Astrocyte of the spinal cord (primary cell): Measurements from ENCODE around the gene FAH.

Experiments used
- DNase-seq: peaks from one replicate; pipeline ENCODE4 v3.0.0; 2011; ENCODE audit warnings: low read depth, low spot score
- H3K4me3 ChIP-seq: 2 replicates; pipeline ENCODE4 v1.5.1; 2011; ENCODE audit warnings: low read depth, mild to moderate bottlenecking, low read length, moderate library complexity
- in situ Hi-C: cut with HindIII; loops from 2 replicates; pipeline ENCODE4 v1.10.0; 2017; ENCODE audit warnings: low sequenced_read_pairs
- TF ChIP-seq, protein P1 (sequence below): IDR thresholded peaks from 2 replicates; pipeline ENCODE4 v1.5.1; 2012; ENCODE audit warnings: low read depth, mild to moderate bottlenecking, low read length, inconsistent platforms

The FAH gene

DNA sequence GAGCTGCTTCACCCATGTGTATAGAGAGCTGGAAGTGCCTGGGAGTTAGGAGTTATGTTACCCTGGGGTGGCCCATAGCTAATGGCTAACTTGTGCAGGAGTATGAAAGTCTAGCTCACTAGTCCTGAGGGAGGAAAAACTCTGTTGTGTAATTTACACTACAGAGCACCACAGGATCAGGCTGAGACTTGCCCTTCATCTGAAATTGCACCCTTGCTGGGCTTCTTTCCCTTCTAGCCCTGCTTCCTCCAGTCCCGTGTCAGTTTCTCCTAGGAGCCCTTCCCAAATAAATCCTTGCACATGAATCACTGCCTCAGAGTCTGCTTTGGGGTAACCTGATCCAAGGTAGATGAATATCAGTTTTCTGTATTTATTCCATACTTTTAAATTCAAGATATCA lies 59.2 kb downstream of the FAH start:
- DNase-seq: no peak
- TF ChIP-seq, protein P1, sequence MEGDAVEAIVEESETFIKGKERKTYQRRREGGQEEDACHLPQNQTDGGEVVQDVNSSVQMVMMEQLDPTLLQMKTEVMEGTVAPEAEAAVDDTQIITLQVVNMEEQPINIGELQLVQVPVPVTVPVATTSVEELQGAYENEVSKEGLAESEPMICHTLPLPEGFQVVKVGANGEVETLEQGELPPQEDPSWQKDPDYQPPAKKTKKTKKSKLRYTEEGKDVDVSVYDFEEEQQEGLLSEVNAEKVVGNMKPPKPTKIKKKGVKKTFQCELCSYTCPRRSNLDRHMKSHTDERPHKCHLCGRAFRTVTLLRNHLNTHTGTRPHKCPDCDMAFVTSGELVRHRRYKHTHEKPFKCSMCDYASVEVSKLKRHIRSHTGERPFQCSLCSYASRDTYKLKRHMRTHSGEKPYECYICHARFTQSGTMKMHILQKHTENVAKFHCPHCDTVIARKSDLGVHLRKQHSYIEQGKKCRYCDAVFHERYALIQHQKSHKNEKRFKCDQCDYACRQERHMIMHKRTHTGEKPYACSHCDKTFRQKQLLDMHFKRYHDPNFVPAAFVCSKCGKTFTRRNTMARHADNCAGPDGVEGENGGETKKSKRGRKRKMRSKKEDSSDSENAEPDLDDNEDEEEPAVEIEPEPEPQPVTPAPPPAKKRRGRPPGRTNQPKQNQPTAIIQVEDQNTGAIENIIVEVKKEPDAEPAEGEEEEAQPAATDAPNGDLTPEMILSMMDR: no peak
- in situ Hi-C loops: no loop called here
- no peak overlapping the region for H3K4me3 ChIP-seq

DNA sequence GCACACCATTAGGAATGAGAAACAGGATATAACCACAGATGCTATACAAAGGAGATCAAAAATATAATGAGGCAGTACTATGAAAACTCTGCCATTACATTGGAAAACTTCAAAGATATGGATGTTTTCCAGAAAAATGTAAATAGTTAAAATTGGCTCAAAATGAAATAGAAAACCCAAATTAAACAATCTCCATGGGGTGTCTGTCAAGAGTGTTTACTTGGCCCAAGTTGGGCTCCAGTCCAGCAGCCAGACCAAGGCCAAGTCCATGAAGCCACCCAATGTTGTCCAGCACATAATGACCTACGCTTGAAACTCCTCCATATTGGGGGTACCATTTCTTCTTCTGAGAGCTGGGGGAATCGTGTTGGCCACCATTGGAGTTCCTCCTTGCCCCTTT lies 62.1 kb downstream of the FAH start:
- in situ Hi-C loops: no loop called here
- H3K4me3 ChIP-seq: no peak overlapping the region
- TF ChIP-seq, protein P1: no peak
- no peak for DNase-seq

DNA sequence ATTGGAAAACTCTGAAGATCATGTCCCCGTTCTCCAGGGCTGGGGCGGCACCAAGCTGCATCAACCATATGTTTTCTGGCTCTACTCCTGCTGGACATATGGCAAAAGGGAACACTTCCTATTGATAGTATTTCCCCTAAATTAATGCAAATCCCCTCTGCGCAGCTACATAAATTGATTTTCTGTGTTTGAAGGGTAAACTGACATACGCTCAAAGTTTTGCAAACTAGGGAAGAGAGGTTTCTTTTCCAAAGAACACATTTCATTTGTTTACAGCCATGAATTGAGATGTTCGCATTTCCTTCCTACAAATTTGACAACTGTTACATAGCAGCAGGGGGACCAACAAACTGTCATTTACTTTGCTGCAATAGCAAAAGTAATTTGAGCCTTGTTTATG lies 63.3 kb downstream of the FAH start:
- no peak overlapping the region for H3K4me3 ChIP-seq
- in situ Hi-C loops: no loop called here
- no peak for DNase-seq
- TF ChIP-seq, protein P1: no peak

DNA sequence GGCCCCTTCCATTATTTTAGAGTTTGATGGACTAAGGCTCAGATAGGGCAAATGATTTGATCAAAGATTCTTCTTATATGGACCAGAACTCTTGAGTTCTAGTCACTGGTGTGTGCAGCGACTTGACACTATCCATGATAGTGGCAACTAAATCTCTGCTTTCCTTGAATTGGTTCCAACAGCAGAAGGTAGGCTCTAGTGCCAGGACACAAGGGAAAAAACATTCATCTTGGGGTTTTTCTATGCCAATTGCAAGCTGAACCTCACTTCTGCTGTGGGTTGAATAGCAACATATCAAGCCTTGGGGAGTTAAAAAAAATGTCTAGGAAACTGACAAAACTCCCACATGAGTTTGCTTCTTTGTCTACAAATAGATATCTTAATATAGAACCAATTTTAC lies 64.1 kb downstream of the FAH start:
- TF ChIP-seq, protein P1: no peak
- in situ Hi-C loops: no loop called here
- no peak overlapping the region for H3K4me3 ChIP-seq
- DNase-seq: no peak

DNA sequence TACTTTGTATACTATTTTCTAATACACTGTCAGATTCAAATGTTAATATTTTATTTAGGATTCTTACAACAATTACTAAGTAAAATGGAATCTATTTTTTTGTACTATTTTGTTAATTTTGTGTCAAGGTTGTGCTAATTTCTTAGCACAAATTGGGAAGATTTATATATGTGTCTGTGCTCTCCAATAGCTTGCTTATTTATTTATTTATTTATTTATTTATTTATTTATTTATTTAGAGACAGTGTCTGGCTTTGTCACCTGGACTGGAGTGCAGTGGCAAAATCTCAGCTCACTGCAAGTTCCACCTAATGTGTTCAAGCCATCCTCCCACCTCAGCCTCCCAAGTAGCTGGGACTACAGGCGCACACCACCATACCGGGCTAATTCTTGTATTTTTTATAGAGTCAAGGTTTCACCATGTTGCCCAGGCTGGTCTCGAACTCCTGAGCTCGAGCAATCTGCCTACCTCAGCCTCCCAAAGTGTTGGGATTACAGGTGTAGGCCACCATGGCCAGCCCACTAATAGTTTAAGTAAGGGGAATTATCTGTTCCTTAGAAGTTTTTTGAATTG lies 64.6 kb downstream of the FAH start:
- no peak for DNase-seq
- H3K4me3 ChIP-seq: no peak overlapping the region
- in situ Hi-C loops: no loop called here
- TF ChIP-seq, protein P1: no peak

DNA sequence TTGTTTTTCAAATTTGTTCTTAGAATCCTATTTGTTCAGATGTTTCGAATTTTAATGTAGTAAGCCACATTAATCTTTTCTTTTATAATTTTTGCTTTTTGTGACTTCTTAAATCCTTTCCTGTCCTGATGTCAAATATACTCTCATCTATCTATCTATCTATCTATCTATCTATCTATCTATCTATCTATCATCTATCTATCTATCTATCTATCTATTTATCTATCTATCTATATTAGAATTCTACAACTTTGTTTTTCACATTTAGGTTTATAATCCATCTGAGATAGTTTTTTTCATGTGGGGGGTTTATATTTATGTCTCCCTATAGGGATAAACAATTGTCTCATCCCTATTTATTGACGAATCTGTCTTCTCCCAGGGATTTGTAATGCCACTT lies 67.2 kb downstream of the FAH start:
- no peak overlapping the region for H3K4me3 ChIP-seq
- no peak for DNase-seq
- in situ Hi-C loops: no loop called here
- TF ChIP-seq, protein P1: no peak

DNA sequence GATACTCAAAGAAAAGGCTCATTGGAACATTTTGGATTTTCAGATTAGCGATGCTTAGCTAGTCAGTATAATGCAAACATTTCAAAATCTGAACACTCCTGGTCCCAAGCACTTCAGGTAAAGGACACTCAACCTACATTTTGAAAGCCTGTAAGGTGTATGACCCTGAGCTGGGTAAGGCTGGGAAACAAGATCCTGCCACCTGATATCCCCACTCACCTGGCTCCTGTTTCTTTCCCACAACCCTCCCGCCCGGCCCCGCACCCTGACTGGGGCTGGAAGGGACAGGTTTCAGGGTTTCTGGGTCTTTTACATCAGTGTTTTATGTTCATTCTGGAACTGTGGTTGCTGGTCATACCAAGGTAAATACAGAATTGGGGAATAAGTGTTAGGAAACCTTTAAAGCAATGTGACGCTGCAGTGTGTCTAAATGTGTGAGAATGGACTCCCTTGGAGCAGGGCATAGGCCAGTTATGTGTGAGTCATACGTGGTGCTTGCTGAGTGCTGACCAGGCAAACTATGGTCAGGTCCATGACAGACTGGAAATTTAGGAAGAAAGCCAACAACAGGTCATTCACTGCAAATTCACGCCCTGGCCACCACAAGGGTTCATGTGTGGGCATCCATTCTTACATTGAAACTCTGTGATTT lies 76.3 kb downstream of the FAH start:
- TF ChIP-seq, protein P1: no peak
- no peak overlapping the region for H3K4me3 ChIP-seq
- in situ Hi-C loops: no loop called here
- DNase-seq: peak; percentile 56
